BJ (cell line): Measurements from ENCODE around the gene CEL. TPM values are rescaled to one million over a fixed set of nuclear protein-coding genes. Genes with fewer than 3 reads are reported as not detected.

Experiments used
- CTCF ChIA-PET: fragments of 350-600 bp; formaldehyde crosslinking; extraction: SDS; loops from one replicate; lab custom pipeline; 2021; ENCODE audit warnings: antibody characterized with exemption, inconsistent platforms; lab: Yijun Ruan, JAX
- POLR2A ChIA-PET: fragments of 300-600 bp; sonication (Branson Sonifier 250); formaldehyde crosslinking; extraction: SDS; loops from one replicate; lab custom pipeline; 2021; ENCODE audit warnings: antibody characterized with exemption; lab: Charles Lee
- DNase-seq: peaks from one replicate; pipeline ENCODE4 v3.0.0-alpha.2; 2011; ENCODE audit warnings: low read depth
- H3K27me3 ChIP-seq: 2 replicates; pipeline ENCODE4 v1.6.0; 2011; ENCODE audit warnings: low read length; ENCODE audit not compliant: control insufficient read depth, insufficient read depth
- H3K36me3 ChIP-seq: 2 replicates; pipeline ENCODE4 v1.5.1; 2011; ENCODE audit warnings: low read length; ENCODE audit not compliant: control insufficient read depth, insufficient read depth
- H3K4me3 ChIP-seq: 2 replicates; pipeline ENCODE4 v1.5.1; 2011; ENCODE audit warnings: low read depth, mild to moderate bottlenecking, control low read depth, low read length
- CTCF ChIP-seq: IDR thresholded peaks from 2 replicates; pipeline ENCODE4 v1.5.1; 2011; ENCODE audit warnings: low read depth, mild to moderate bottlenecking, control low read depth, inconsistent platforms, low read length, moderate library complexity; ENCODE audit not compliant: insufficient read depth
- polyA plus RNA-seq: library from polyadenylated mRNA; depleted of rRNA; stranded (reverse); fragments of >200 nt; gene quantifications from 2 replicates; pipeline ENCODE4 v1.2.3, GENCODE V29; 2011

CEL gene
- polyA plus RNA-seq, 1 experiment = 0.49 TPM

GRCh38 chr9:133105461-133105770 is 43.6 kb downstream of the CEL start:
- Histone ChIP-seq H3K4me3 (no peak overlapping the region), H3K36me3 (peaks cover 46% of the 10 kb centered on the region), H3K27me3 (no peaks in the 10 kb centered on the region)
- TF ChIP-seq CTCF = no peak
- POLR2A ChIA-PET = no interaction called here
- DNase-seq = no peak
- CTCF ChIA-PET = interaction anchor here (1.3 to 25.9 kb wide), 2 partner anchors 9 to 43 kb away, joined by 6 to 505 read pairs; no protein-coding TSS in a partner anchor

- H3K36me3 ChIP-seq = peaks cover 39% of the 10 kb centered on the region
- TF ChIP-seq CTCF = no peak
- H3K27me3 ChIP-seq = no peaks in the 10 kb centered on the region
- no peak for DNase-seq
- ChIA-PET CTCF (interaction anchor here (1.1 to 25.9 kb wide), 2 partner anchors 41 to 51 kb away, joined by 3 to 505 read pairs; no protein-coding TSS in a partner anchor), POLR2A (no interaction called here)
- no peak overlapping the region for H3K4me3 ChIP-seq
These were observed 44.9 kb downstream of the CEL start for GRCh38 chr9:133106511-133107244.

GRCh38 chr9:133107245-133107722 is 45.5 kb downstream of the CEL start:
- POLR2A ChIA-PET = no interaction called here
- DNase-seq = no peak

GRCh38 chr9:133107961-133108793 is 46.4 kb downstream of the CEL start:
- no peak overlapping the region for H3K4me3 ChIP-seq
- no peak for DNase-seq
- TF ChIP-seq CTCF = no peak
- ChIA-PET CTCF (interaction anchor here (1.0 to 25.9 kb wide), 3 partner anchors 11 to 68 kb away, joined by 3 to 505 read pairs (median 5); no protein-coding TSS in a partner anchor), POLR2A (no interaction called here)
- H3K27me3 ChIP-seq = no peaks in the 10 kb centered on the region
- peaks cover 29% of the 10 kb centered on the region for H3K36me3 ChIP-seq

More at GRCh38 chr9:133107245-133107722, 45.5 kb downstream of the CEL start:
- H3K27me3 ChIP-seq = no peaks in the 10 kb centered on the region
- no peak for TF ChIP-seq CTCF
- peaks cover 33% of the 10 kb centered on the region for H3K36me3 ChIP-seq
- H3K4me3 ChIP-seq = no peak overlapping the region
- CTCF ChIA-PET = interaction anchor here (1.0 to 25.9 kb wide), 4 partner anchors 12 to 67 kb away, joined by 3 to 505 read pairs (median 4); no protein-coding TSS in a partner anchor
